ENCODE data around the gene CLTB. TPM values are rescaled to one million over a fixed set of nuclear protein-coding genes. Genes with fewer than 3 reads are reported as not detected.

CLTB gene
- total and polyA plus RNA-seq, 4 donors = 86.7 to 160 (median 134) TPM

DNA sequence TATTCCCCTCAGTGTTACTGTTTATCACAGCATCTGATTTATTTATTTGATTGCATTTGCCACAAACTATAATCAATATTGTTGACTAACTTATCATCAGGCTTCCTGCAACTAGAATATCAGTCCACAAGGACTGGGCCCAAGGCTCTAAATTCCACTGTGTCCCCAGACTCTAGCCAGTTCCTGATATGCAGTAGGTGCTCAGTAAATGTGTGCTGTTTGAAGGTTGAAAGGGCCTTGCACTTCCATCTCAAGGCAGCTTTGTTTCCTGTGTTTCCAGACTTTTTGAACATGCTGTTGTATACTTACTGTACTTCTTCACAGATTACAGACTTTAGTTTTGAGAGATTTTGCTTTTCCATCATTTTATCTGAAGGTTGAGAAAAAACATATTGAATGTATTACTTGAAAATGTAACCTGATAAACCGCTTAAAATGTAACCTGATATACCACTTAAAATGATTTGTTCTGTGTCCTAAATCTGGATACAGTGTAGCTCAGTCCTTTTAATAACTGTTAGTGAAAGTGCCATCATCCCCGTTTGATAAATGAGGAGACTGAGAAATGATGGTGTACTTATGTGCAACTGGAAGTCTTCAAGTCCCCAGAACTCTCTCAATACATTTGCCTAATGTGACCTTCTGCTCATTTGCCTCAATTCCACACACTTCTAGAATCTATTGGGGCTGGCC, 73.4 kb downstream of the CLTB start:
- H3K27ac ChIP-seq (ENCODE audit: low read depth in 1 of 2, low read length in 2 of 2) = no peak overlapping the region
- intact Hi-C loops (cut with DNase I) = no loop called here
- H3K4me3 ChIP-seq (ENCODE audit: low read length in 2 of 2) = no peak overlapping the region
- no peaks in the 10 kb centered on the region for H3K4me1 ChIP-seq (ENCODE audit: control insufficient read depth in 1 of 2, insufficient read depth in 2 of 2, low read length in 2 of 2)
- peaks cover 2 to 6% of the 10 kb centered on the region in 2 donors for H3K36me3 ChIP-seq (ENCODE audit: control insufficient read depth in 1 of 2, insufficient read depth in 2 of 2, low read length in 1 of 2)
- H3K9me3 ChIP-seq (ENCODE audit: control insufficient read depth, low read length) = no peaks in the 10 kb centered on the region
- WGBS, 2 donors = 59 to 76% methylated on average over 2 of the region's 2 CpGs
- H3K27me3 ChIP-seq (ENCODE audit: control insufficient read depth in 1 of 2, insufficient read depth in 2 of 2, low read length in 1 of 2) = no peaks in the 10 kb centered on the region
- DNase-seq = no peak
- ATAC-seq (ENCODE audit: low FRiP score) = no peak

Small RNA genes within 50 kb of the gene (microRNA-seq; reads per million reads assigned to microRNA genes)
- 8.0 to 11.3 reads per million in 2 donors for gene MIR1271

Other genes with a start within 250 kb of the CLTB start
- gene SIMC1, start 178.1 kb downstream of the CLTB start, total RNA-seq = 10 to 100 TPM; 13.7 to 19.7 TPM
- 1 to 10 TPM; 2.6 to 4.6 TPM for gene SIMC1, start 178.1 kb downstream of the CLTB start, polyA plus RNA-seq
- 10 to 100 TPM; 77.7 to 78.4 TPM for gene KIAA1191, start 54.8 kb downstream of the CLTB start, total RNA-seq
- 10 to 100 TPM; 57.2 to 78.0 TPM for gene KIAA1191, start 54.8 kb downstream of the CLTB start, polyA plus RNA-seq
- gene ARL10, start 51.1 kb downstream of the CLTB start, total RNA-seq = 10 to 100 TPM; 13.3 to 32.4 TPM
- 1 to 10 TPM; 1.1 to 8.3 TPM for gene ARL10, start 51.1 kb downstream of the CLTB start, polyA plus RNA-seq
- gene NOP16, start 27.9 kb downstream of the CLTB start, total RNA-seq = 10 to 100 TPM in 1 of 2 donors, 1 to 10 TPM in 1; 9.7 to 19.2 TPM
- 10 to 100 TPM; 12.3 to 15.0 TPM for gene NOP16, start 27.9 kb downstream of the CLTB start, polyA plus RNA-seq
- 10 to 100 TPM; 46.8 to 60.9 TPM for gene HIGD2A, start 27.8 kb downstream of the CLTB start, total RNA-seq
- gene HIGD2A, start 27.8 kb downstream of the CLTB start, polyA plus RNA-seq = 10 to 100 TPM; 69.2 to 75.5 TPM
- 10 to 100 TPM; 27.5 to 31.4 TPM for gene FAF2, start 31.8 kb upstream of the CLTB start, total RNA-seq
- 10 to 100 TPM in 1 of 2 donors, 1 to 10 TPM in 1; 5.0 to 10.3 TPM for gene FAF2, start 31.8 kb upstream of the CLTB start, polyA plus RNA-seq
- gene RNF44, start 120.9 kb upstream of the CLTB start, total RNA-seq = 10 to 100 TPM; 23.2 to 40.6 TPM
- 10 to 100 TPM in 1 of 2 donors, 1 to 10 TPM in 1; 8.5 to 13.4 TPM for gene RNF44, start 120.9 kb upstream of the CLTB start, polyA plus RNA-seq
- gene CDHR2, start 132.8 kb upstream of the CLTB start, total RNA-seq = not detected
- gene CDHR2, start 132.8 kb upstream of the CLTB start, polyA plus RNA-seq = 10 to 100 TPM in 1 of 2 donors, under 1 TPM in 1; 0.08 to 21.5 TPM
- gene GPRIN1, start 193.6 kb upstream of the CLTB start, total RNA-seq = under 1 TPM; 0.81 to 0.87 TPM
- under 1 TPM; 0.15 to 0.50 TPM for gene GPRIN1, start 193.6 kb upstream of the CLTB start, polyA plus RNA-seq
- gene SNCB, start 214.0 kb upstream of the CLTB start, total RNA-seq = not detected
- gene SNCB, start 214.0 kb upstream of the CLTB start, polyA plus RNA-seq = not detected
- not detected for gene EIF4E1B, start 214.1 kb upstream of the CLTB start, total RNA-seq
- not detected for gene EIF4E1B, start 214.1 kb upstream of the CLTB start, polyA plus RNA-seq
- 10 to 100 TPM; 17.9 to 22.9 TPM for gene TSPAN17, start 230.9 kb upstream of the CLTB start, total RNA-seq
- 10 to 100 TPM; 13.9 to 21.1 TPM for gene TSPAN17, start 230.9 kb upstream of the CLTB start, polyA plus RNA-seq

Data from aorta (tissue), 5 donors.